Coronary artery (tissue), 2 donors: Measurements from ENCODE around the gene IQGAP2.
"Not testable (repeated sequence)": the region's sequence is repeated elsewhere in the genome, so short reads cannot be mapped to it uniquely, and the experiment has no call there.

Experiments used
- DNase-seq: peaks from one replicate; pipeline ENCODE4 v3.0.0-alpha.2; 2017; ENCODE audit warnings: low spot score
- H3K27ac ChIP-seq, 2 donors: fragments of 200-600 bp; sonication (generic); one replicate each; pipeline ENCODE4 v1.5.1; 2016 to 2019
- H3K4me3 ChIP-seq: fragments of 200-600 bp; sonication (generic); 2 replicates; pipeline ENCODE4 v1.5.1; 2016; ENCODE audit warnings: mild to moderate bottlenecking, moderate library complexity
- CTCF ChIP-seq: fragments of 200-600 bp; sonication (generic); IDR thresholded peaks from one replicate; pipeline ENCODE4 v1.5.1; 2019; ENCODE audit warnings: antibody characterized with exemption

IQGAP2 gene

DNA sequence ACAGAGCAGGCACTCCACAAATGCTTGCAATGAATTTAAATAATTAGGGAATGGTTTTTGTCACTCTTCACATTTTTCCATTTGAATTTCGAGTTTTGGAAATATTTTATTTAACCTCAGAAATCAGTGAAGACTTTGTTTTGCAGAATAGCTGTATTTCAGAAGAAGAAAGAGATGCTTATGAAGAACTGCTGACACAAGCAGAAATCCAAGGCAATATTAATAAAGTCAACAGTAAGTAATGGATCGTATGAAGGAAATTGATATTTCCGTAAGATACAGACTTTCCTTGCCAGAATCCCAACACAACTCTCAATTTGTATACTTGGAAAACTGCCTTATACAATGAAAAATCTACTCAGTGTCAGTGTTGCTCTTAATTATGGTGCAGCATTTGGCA lies 189.6 kb downstream of the IQGAP2 start:
- no peak overlapping the region for H3K27ac ChIP-seq
- H3K4me3 ChIP-seq = no peak overlapping the region
- no peak for DNase-seq
- TF ChIP-seq CTCF = no peak

- no peak overlapping the region for H3K4me3 ChIP-seq
- no peak for TF ChIP-seq CTCF
- H3K27ac ChIP-seq = no peak overlapping the region
- DNase-seq = no peak
Measured at GRCh38 chr5:76594107-76594506, 191.0 kb downstream of the IQGAP2 start.

DNA sequence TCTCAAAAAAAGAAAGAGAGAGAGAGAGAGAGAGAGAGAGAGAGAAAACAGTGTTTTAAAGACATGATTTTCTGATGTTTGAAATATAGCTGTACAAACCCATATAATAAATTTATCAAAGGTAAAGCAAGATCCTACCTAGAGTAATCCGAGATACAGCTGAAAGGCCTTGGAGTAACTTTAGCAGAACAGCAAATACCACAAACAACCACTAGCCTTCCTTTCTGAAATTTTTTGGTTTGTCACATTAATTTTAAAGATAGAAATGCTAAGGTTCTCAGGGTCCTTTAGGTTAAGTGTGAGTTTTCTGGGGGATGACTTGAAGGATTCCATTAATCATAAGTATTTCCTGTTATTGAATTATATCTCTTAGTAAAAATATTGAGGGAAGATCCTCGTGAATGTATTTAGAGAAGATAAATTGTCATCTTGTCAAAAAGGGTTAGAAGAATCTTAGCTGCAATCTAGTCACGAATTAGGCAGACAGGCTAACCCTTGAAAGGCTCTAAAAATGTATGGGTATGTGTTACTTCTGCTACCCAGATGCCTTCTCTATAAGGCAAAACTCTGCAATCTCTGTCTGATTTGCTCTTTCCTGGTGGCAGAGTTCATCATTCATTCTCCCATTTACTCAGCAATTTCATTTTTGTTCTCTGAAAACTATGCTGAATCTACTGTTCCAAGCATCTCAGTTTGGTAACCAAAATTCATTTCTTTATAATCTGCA lies 192.8 kb downstream of the IQGAP2 start:
- no peak overlapping the region for H3K4me3 ChIP-seq
- no peak overlapping the region for H3K27ac ChIP-seq
- TF ChIP-seq CTCF = no peak
- DNase-seq = no peak

DNA sequence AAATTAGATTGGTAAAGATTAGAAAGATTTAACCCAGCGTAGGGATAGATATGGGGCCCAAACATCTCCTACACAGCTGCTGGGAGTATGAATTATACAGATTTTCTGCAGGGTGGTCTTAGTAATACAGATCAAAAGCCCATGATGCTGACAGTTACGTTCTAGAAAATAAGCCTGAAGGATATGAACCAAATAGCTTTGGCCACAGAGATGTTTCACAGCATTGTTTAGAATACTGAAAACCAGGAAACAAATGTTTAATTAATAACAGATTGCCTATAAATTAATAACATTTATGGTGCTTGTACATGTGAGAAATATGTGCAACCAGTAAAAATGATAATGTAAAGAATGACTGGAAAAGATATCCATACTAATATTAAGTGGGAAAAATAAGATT lies 195.4 kb downstream of the IQGAP2 start:
- no peak for DNase-seq
- Histone ChIP-seq H3K4me3 (no peak overlapping the region), H3K27ac (no peak overlapping the region)
- no peak for TF ChIP-seq CTCF

GRCh38 chr5:76600716-76601115 lies 197.6 kb downstream of the IQGAP2 start:
- Histone ChIP-seq H3K27ac (no peak overlapping the region), H3K4me3 (no peak overlapping the region)
- TF ChIP-seq CTCF = no peak
- no peak for DNase-seq

DNA sequence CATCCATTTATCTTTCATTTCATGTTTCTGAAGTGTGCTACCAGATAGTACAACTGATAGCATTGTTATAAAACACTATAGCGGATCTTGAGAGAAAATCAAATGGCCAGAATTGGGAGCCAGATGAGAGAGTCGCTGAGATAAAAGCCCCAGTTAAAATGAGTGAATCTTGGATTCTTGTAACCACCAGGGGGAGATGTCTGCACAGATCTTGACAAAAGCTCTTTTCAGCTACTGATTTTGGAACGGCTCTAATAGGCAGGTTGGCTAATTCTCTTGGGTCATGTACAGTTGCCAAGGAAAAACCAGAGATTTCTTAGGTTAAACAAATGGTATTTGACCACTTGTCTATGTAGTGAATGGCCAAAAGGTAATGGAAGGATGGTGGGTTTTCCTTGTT lies 198.4 kb downstream of the IQGAP2 start:
- DNase-seq = no peak
- Histone ChIP-seq H3K4me3 (no peak overlapping the region), H3K27ac (no peak overlapping the region)
- TF ChIP-seq CTCF = no peak

DNA sequence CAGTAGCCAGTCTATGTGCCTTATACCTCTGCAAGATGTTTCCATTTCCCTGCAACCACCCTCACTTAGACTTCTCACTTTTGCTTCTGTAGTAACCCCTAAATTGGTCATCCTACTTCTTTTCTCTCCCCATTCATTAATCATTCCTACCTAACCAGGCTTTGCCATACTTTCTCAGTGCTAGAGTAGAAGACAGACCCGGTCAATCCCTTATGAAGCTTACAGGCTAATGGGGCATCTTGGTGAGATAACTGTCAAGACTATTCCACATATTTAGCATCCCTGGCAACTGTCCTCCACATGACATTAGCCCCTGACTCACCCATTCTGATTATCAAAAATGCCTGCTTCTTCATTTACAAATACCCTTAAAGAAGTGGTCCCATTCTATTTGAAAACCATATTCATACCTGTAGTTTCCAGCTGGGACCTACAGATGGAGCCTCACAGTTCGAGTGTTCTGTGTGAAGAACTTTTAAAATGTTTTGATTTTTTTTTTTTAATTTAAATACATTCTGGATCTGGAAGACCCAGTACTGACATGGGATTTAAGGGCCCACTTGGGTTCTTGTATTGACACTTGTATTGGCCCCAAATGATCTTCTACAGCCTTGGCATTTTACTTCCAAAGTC lies 199.1 kb downstream of the IQGAP2 start:
- no peak for DNase-seq
- no peak overlapping the region for H3K4me3 ChIP-seq
- no peak for TF ChIP-seq CTCF
- H3K27ac ChIP-seq = no peak overlapping the region

DNA sequence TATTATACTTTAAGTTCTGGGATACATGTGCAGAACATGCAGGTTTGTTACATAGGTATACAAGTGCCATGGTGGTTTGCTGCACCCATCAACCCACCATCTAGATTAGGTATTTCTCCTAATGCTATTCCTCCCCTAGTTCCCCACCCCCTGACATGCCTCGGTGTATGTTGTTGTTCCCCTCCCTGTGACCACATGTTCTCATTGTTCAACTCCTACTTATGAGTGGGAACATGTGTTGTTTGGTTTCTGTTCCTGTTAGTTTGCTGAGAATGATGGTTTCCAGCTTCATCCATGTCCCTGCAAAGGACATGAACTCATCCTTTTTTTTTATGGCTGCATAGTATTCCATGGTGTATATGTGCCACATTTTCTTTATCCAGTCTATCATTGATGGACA lies 200.9 kb downstream of the IQGAP2 start:
- not testable (repeated sequence) for DNase-seq, H3K27ac ChIP-seq, H3K4me3 ChIP-seq
